GM21360 (cell line): Measurements from ENCODE around the gene CACNB4.

Source experiments
- ATAC-seq: cut with Tn5 transposase; IDR thresholded peaks from one replicate; pipeline ENCODE4 v1.9.1; 2021; ENCODE audit warnings: mild to moderate bottlenecking, moderate library complexity; ENCODE audit not compliant: unreplicated experiment

The CACNB4 gene

DNA sequence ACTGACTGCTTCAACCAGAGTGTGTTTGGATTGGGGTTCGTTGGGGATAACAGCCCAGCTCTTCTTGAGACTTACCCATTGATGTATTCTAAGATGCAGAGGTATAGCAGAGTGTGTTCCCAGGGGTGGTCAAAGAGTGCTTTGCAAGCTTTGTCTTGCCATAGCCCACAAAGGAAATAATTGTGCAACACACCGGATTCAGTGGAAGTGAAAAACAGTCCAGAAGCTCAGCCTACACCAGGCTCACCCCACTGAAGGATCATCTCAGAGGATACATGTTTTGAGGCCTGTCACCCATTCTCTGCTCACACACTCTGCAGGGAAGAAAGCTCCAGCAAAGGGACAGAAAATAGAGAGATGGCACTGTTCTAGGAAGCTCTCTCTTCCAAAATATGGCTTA, 9.6 kb downstream of the CACNB4 start:
- ATAC-seq = no peak

DNA sequence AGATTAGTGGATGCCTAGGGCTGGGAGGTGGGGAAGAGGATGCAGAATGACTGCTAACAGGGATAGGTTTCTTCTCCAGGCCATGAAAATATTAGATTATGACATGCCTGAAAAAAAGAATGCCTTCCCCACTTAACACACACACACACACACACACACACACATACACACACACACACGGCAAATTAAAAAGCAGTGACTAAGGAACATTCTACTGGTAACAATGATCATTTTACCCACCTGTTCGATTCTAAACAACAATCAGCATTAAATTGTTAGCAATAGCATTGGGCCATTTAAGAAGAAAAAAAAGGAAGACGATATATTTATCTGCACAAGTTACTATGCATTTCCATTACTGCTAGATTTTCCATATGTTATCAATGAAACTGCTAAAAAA, 10.8 kb downstream of the CACNB4 start:
- ATAC-seq = no peak

DNA sequence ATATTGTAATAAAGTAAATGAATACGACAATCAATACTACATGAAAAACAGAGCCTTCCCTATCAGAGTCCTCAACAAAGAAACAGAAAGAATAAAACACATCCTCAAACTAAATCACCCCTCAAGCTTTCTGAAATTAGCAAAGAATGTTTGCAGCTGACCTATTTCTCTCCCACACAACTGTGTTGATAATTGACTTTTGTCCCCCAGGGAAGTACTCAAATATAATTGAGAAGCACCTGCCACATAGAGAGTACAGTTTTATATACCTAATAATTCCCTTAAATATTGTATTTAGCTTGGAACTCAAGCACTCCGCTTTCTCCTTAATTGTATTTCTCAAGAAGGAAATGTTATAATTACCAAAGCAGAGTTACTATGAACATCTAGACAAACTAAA, 12.6 kb downstream of the CACNB4 start:
- ATAC-seq = no peak

DNA sequence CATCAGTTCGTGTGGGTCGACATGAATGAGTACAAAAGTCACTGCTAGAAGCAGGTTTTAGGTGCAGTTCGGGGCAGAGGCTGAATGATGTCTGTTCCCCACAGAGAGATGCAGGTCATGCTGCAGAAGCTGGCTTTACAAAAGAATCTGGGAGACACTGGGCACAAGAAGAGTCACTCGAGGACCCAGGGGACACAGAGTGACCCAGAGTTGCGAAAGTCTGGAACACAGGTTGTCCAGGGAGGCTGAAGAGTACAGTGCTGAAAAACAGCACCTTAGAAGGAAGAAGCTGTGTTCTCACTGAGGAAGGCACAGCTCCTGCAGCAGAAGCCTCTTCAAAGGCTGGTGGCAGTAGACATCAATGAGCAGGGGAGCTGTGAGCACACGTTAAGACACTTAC, 14.8 kb downstream of the CACNB4 start:
- ATAC-seq = no peak

- no peak for ATAC-seq
Measured at GRCh38 chr2:152083202-152083875, 15.5 kb downstream of the CACNB4 start.

- peak; percentile 87 for ATAC-seq
Measured at GRCh38 chr2:152078662-152079061, 20.2 kb downstream of the CACNB4 start.

GRCh38 chr2:152078023-152078422, 20.8 kb downstream of the CACNB4 start:
- no peak for ATAC-seq

DNA sequence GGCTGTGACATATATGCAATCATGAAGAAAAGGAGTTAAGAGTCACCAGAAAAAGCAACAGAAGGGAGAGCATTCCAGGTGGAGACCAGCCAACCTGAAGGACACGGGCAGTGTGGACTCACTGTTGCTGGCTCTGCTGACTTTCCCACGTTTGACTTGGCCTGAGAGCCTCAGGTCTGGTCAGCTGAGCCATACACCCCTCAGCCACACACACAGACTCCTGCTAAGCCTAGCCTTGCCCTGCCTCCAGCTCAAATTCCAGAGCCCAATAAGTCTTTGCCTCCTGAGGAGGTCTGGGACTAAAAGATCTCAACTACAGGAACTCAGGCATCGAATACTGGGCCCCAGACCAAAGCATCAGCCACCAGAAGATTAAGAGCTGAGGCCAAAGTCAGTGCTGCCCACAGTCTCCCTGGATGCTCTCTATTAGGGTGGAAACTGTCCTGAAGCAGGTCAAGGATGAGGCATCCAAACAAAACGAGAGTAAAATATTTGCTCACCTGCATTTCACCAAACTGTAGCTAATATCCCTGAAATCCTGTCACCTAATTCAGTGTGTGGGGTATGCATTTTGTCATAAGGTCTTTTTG, 23.3 kb downstream of the CACNB4 start:
- no peak for ATAC-seq

DNA sequence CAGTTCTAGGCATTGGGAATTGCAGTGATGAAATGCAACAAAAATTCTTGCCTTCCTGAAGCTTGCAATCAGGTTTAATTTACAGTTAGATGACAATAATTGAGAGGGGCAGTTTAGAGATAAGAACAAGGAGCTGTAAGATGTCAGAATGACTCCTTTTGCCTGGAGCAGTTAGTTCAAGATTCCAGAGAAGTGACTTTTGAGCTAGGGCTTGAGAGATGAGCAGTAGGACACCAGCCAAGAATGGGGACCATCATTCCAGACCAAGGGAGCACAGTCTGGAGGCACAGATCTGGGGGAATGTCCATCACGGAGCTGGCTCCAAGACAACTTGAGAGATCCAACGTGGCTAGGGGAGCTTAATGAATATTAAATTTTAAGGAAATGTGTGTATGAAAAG, 26.8 kb downstream of the CACNB4 start:
- ATAC-seq = no peak

- ATAC-seq = no peak
Measured at GRCh38 chr2:152071518-152071917, 27.3 kb downstream of the CACNB4 start.

- ATAC-seq = peak; percentile 75
Measured at GRCh38 chr2:152071092-152071491, 27.8 kb downstream of the CACNB4 start.

DNA sequence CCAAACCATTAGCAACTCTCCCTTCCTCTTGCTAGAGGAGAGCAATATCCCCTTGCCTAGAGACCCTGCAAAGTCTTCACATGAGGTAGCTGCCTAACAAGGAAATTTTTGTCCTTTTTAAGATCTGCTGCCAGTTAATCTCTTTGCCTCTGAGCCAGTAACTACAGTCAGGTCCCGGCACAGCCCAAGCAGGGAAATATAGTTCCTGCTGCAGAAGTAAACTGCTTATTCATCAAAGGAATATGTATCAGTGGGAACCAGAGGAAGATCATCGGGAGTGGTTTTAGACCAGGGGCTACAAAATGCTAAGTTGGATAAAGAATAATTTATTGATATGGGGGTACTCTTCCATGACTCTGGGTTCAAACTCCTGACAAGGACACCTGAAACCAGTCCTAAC, 30.6 kb downstream of the CACNB4 start:
- ATAC-seq = no peak

- ATAC-seq = no peak
Measured at GRCh38 chr2:152067823-152068222, 31.0 kb downstream of the CACNB4 start.

DNA sequence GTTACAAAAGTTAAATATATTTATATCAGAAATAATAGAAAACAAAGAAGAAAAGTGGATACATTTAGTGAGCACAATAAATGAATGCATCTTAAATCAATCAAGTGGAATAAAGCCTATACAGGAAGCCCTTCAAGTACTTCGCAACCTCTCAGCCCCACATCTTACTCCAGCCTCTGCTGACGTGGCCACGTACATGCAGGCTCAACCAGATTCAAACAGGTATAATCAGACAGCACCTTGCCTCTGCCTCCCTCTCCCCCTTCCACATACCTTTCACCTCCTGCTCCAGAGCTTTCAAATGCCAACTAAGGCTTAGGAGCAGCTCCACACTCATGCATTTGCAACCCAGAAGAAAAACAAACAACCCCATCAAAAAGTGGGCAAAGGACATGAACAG, 32.9 kb downstream of the CACNB4 start:
- no peak for ATAC-seq

DNA sequence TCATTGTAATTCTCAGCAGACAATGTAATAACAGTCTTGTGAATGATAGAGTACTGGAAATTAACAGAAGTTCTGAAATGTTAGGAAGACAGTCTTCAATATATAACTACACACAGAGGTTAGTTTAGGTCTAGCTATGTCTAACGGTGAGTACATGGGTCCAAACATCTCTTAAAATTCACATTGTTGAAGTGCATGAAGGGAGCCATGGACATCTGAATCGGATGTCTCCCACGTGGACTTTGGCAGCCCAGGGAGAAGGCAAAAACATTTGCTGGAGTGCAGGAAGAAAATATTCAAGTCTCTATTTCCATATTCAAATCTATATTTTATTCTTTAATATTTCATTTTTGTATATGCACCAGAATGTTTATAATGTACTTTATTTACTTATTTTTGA, 34.8 kb downstream of the CACNB4 start:
- no peak for ATAC-seq

- ATAC-seq = no peak
Measured at GRCh38 chr2:152063325-152063924, 35.4 kb downstream of the CACNB4 start.

DNA sequence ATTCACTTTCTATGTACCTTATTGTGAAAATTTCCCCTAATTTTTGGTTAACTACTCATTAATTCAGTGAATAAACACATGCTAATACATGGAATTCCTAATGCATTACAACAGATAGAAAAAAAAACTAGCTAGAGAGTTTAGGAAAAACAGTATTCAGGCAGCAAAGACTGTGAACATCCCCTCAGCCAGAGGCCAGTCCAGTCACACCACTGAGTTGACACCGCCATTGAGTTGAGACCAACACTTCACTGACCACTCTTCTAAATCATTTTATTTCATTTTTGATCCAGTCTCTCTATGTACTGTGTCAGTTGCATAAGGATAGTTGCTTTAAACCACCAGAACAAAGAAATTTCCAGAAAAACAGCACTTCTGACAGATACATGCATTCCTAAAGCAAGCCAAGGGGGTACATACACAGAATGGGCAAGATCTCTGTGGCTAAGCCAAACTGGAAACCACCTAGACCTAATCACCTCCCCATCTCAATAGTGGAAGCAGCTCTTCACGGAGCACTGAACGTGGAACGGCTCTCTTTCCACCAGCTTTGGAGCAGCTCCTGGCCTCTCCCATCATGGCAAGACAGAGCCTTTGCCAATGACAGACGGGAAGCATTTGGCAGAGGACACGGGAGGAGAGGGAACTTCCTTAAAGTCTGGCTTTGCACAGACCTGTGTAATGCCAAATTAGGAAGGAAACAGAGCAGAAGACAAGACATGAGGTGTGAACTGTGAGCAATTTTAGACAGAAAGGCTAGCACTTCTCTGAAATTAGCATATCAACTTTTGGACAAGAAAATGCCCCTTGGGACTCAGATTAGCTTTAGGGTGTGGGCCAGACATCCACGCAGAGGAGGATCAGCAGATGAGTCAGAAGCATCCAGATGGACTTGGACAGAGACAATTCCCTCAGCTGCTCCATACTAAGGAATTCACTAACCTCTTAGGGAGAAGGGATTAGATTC, 36.4 kb downstream of the CACNB4 start:
- ATAC-seq = peak; percentile 88

GRCh38 chr2:152061383-152061782, 37.5 kb downstream of the CACNB4 start:
- ATAC-seq = no peak

DNA sequence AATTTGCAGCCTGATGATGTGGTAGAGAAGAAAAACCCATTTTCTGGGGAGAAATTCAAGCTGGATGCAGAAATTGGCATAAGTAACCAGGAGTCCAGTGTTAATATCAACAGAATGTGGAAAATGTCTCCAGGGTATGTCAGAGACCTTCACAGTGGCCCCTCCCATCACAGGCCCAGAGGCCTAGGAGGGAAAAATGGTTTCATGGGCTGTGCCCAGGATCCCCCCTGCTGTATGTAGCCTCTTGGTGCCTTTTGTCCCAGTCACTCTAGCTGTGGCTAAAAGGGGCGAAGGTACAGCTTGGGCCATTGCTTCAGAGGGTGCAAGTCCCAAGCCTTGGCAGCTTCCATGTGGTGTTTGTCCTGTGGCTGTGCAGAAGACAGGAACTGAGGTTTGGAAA, 40.2 kb downstream of the CACNB4 start:
- ATAC-seq = no peak

DNA sequence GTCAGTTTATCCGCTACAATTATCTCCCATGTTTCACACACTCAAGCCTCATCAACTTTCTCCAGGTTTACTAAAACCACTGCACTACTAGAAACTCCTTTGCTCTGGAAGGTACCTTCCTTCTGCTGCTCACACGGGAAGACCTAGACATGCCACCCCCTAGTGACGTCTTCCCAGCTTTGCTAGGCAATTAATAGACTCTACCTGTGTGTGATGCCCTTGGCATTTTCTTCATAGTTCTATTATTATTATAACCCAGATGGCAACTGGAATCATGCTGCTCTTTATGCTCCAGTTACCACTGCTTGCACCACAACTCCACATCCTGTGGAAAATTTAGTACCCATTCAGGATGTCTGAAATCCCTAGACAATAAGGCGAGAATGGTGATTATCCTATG, 42.4 kb downstream of the CACNB4 start:
- ATAC-seq = no peak

GRCh38 chr2:152055366-152056108, 43.3 kb downstream of the CACNB4 start:
- ATAC-seq = peak; percentile 63
